Gastroesophageal sphincter (tissue), 3 donors: Measurements from ENCODE around the gene MYL11.

Source experiments
- POLR2AphosphoS5 ChIP-seq: sonication (generic); formaldehyde crosslinking; IDR thresholded peaks from one replicate; pipeline ENCODE4 v1.6.1; 2017; ENCODE audit warnings: antibody characterized with exemption
- TF ChIP-seq, protein P1 (sequence below), 4 experiments: fragments of 200-600 bp in 2 of 4; fragments of 450-650 bp in 2 of 4; sonication (generic) in 1 of 4; IDR thresholded peaks; one replicate each; pipeline ENCODE4 v1.5.1; 2017 to 2019; ENCODE audit warnings: antibody characterized with exemption in 4 of 4, mild to moderate bottlenecking in 2 of 4, moderate library complexity in 2 of 4

DNA sequence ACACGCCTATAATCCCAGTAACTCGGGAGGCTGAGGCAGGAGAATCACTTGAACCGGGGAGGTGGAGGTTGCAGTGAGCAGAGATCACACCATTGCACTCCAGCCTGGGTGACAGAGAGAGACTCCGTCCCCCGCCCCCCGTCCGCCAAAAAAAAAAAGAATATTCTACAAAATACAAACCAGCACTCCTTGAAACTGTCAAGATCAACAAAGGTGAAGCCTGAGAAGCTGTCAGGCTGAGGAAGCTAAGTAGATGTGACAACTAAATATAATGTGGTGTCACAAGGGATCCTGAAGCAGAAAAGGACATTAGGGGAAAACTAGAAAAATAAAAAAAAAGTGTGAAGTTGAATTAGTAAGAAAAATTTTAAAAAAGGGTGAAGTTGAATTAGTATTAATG is 25.7 kb upstream of the MYL11 start:
- TF ChIP-seq, protein P1, sequence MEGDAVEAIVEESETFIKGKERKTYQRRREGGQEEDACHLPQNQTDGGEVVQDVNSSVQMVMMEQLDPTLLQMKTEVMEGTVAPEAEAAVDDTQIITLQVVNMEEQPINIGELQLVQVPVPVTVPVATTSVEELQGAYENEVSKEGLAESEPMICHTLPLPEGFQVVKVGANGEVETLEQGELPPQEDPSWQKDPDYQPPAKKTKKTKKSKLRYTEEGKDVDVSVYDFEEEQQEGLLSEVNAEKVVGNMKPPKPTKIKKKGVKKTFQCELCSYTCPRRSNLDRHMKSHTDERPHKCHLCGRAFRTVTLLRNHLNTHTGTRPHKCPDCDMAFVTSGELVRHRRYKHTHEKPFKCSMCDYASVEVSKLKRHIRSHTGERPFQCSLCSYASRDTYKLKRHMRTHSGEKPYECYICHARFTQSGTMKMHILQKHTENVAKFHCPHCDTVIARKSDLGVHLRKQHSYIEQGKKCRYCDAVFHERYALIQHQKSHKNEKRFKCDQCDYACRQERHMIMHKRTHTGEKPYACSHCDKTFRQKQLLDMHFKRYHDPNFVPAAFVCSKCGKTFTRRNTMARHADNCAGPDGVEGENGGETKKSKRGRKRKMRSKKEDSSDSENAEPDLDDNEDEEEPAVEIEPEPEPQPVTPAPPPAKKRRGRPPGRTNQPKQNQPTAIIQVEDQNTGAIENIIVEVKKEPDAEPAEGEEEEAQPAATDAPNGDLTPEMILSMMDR (IDR thresholded peaks at IDR 0.05): no peak
- TF ChIP-seq POLR2AphosphoS5: no peak
